ENCODE data around the gene GPANK1.

The GPANK1 gene

DNA sequence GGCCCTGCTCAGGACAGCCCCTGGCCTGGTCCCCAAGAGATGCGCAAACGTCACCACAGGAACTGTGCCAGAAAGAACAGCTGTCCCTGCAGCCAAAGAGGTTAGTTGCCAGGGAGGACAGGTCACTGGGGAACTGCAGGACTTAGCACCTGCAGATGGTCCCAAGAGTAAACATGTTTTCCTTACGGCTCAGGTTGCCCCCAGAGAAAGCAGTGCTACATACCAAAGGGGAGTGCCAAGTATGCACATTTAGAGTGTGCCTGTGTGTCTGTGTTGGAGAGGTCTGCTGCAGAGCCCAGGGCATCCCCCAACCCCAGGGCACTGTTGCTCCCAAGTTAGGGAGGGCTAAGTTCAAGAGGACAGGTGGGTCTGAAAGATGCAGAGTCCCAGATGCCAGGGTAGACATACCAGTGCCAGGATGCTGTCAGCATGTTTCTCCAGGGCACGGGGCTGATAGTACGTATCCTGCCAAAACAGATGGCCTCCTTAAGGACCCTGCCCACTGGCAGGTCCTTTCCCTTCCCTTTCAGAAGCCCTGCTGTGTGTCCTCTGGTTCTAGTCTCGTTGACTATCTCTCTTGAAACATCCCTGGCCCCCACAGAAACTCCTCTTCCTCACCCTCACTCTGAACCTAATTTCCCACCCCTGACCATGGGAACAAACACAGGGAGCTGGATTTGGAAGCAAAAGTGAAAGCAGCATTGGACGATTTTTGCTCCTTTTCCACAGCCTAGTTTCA is 37.0 kb upstream of the GPANK1 start:
- DNase-seq (ENCODE audit: low read depth in 2 of 2), result peak in 1 of 2 donors; percentile 33
- H3K4me3 ChIP-seq (replicated peaks in 1 of 2; ENCODE audit: low read depth in 2 of 2, low read length in 2 of 2), result peak overlapping the region; percentile 86 to 93
- TF ChIP-seq CTCF (IDR thresholded peaks at IDR 0.05; ENCODE audit: low read depth, low read length), result no peak

DNA sequence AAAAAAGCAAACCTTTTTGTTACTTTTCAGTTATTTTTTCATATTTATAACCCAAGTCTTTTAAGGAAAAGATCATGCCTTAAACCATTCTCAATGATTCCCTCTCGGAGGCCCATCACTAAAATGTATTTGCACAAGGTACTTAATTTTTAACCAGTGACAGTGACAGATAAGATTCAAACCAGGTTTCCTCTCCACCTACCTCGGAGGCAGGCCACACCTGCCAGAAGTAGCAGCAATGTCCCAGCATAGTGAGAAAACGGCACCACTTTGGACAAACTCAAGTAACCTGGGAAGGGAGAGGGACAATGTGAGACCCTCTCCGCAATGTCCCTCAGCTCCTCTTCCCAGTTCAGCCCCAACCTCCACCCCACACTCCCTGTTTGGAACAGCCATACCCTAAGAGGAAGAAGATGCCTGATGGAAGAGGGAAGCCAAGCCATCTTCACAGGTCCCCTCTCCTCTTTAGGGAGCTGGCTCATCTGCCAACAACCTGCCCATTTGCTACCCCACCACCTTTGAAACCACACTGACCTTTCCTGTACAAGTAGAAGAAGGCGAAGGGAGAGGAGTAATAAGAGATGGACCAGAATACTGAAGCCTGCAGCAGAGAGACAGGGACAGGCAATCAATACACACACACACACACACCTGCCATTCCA is 36.1 kb upstream of the GPANK1 start:
- no peak for TF ChIP-seq CTCF (IDR thresholded peaks at IDR 0.05; ENCODE audit: low read depth, low read length)
- DNase-seq (ENCODE audit: low read depth in 2 of 2), result no peak
- H3K4me3 ChIP-seq (replicated peaks in 1 of 2; ENCODE audit: low read depth in 2 of 2, low read length in 2 of 2), result no peak overlapping the region

DNA sequence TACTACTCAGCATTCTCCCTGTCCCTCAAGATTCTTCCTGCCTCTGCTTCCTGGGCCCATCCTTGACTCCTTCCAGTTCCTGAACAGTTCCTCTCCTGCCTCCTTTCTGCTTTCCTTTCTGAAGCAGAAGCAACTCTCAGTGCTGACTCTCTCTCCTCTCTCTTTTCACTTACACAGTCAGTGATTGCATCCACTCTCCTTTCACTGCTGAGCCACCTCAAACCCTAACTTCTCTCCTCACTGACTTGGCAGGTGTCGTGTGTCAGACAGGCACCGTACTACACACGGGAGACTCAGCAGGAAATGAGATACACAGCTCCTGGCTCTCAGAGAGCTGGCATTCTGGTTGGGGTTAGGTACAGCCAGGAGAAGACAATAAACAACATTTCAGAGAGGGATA is 32.8 kb upstream of the GPANK1 start:
- no peak for TF ChIP-seq CTCF (IDR thresholded peaks at IDR 0.05; ENCODE audit: low read depth, low read length)
- no peak overlapping the region for H3K4me3 ChIP-seq (replicated peaks in 1 of 2; ENCODE audit: low read depth in 2 of 2, low read length in 2 of 2)
- peak in 1 of 2 donors; percentile 13 for DNase-seq (ENCODE audit: low read depth in 2 of 2)

- no peak overlapping the region for H3K4me3 ChIP-seq (replicated peaks in 1 of 2; ENCODE audit: low read depth in 2 of 2, low read length in 2 of 2)
- DNase-seq (ENCODE audit: low read depth in 2 of 2), result no peak
- TF ChIP-seq CTCF (IDR thresholded peaks at IDR 0.05; ENCODE audit: low read depth, low read length), result no peak
Observed at GRCh38 chr6:31693535-31693934, 28.7 kb upstream of the GPANK1 start.

DNA sequence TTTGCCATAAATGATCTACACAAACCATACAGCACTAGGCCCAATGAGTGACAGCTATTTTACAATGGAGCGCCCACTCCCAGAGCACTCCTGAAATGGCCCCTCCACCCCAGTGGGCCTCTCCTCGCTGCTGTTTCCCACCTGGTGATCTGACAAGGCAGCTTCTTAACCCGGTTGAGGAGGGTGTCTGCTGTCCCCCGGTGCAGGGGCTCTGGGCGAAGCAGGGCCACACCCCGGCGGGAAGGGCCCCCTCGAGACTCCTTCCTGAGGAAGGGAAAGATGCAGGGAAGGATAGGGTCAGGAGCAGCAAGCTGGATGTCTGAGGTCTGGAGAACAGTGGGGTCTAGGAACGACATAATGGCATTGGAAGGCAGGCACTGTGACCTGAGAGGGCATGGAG is 28.1 kb upstream of the GPANK1 start:
- TF ChIP-seq CTCF (IDR thresholded peaks at IDR 0.05; ENCODE audit: low read depth, low read length), result no peak
- no peak for DNase-seq (ENCODE audit: low read depth in 2 of 2)
- H3K4me3 ChIP-seq (replicated peaks in 1 of 2; ENCODE audit: low read depth in 2 of 2, low read length in 2 of 2), result no peak overlapping the region

GRCh38 chr6:31692353-31692752 is 27.6 kb upstream of the GPANK1 start:
- no peak for DNase-seq (ENCODE audit: low read depth in 2 of 2)
- TF ChIP-seq CTCF (IDR thresholded peaks at IDR 0.05; ENCODE audit: low read depth, low read length), result no peak
- H3K4me3 ChIP-seq (replicated peaks in 1 of 2; ENCODE audit: low read depth in 2 of 2, low read length in 2 of 2), result no peak overlapping the region
